ENCODE measurements around the gene SPATA45.
"Not testable (repeated sequence)": the region's sequence is repeated elsewhere in the genome, so short reads cannot be mapped to it uniquely, and the experiment has no call there.

The SPATA45 gene

DNA sequence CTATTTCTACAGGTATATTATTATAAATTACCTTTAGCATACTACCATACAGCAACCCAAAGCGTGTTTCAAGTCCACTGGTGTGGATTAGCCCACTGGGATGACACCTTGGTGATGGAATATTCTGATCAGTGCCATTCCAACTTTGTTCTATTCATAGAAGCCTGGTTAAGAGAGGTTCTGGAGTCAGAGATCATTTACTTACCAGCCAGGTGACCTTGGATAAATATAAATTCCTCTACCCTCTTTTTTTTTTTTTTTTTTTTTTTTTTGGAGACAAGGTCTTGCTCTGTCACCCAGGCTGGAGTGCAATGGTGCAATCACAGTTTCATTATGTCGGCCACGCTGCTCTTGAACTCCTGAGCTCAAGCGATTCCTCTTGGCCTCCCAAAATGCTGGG, at the start of gene SPATA45:
Gene SPATA45, minus strand, starts transcription at position 101 of the 400 bp plus-strand sequence. CDS start 11,500 bp downstream, outside the sequence.
- DNase-seq = no peak

GRCh38 chr1:212892108-212892507, 44.7 kb upstream of the SPATA45 start:
- no peak for DNase-seq

DNA sequence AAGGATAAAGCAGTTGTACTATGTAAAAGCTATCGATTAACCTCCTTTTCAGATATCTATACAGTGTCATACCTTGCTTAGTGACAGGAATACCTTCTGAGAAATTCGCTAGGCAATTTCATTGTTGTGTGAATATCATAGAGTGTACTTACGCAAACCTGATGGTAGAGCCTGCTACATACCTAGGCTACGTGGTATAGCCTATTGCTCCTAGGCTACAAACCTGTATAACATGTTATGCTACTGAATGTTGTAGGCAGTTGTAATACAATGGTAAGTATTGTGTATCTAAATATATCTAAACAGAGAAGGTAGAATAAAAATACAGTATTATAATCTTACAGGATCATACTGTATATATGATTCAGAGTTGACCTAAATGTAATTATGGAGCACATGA, 37.1 kb upstream of the SPATA45 start:
- DNase-seq = no peak

DNA sequence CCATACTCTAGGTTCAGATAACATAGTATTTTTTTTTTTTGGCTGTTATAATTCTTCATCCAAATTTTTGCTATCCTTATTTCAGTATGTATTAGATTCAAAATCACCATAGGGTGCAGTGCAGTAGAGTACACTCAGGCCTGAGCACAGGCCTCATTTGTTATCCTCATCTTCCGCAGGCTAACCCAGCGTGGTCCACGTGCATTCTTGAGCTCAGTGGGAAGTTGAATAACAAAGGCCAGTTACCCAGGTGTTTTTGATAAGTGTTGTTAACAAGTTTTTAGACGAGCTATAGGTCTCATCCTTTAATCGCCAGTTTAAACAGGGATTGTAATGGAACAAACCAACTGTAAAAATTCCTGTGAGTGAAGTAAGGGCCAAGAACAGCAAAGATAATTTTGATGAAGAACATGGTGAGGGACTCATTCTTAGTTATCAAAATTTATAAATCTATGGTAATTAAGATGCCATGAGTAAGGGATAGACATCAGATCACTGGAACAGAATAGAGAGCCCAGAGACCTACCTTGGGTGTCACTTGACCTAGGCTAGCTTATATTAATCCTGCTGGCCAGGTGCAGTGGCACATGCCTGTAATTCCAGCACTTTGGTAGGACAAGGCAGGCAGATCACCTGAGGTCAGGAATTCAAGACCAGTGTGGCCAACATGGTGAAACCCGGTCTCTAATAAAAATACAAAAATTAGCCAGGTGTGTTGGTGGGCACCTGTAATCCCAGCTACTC, 32.7 kb upstream of the SPATA45 start:
- no peak for DNase-seq

GRCh38 chr1:212878418-212878817, 31.0 kb upstream of the SPATA45 start:
- no peak for DNase-seq

- DNase-seq = no peak
These were observed 26.1 kb upstream of the SPATA45 start for GRCh38 chr1:212873518-212873917.

DNA sequence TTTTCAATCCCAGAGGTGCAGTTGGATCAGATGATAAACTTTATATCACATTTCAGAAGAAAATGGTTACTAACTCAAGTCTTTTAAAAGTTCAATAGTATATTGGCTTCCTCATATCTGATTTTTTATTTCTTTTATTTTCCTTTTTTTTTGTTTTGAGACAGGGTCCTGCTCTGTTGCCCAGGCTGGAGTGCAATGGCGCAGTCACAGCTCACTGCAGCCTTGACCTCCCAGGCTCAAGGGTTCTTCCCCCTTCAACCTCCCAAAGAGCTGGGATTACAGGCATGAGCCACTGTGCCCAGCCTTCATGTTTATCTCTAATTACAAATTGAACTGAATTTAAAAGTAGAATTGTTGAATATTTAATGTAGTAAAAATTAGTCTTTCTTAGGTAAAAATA, 24.5 kb upstream of the SPATA45 start:
- no peak for DNase-seq

- no peak for DNase-seq
These were observed 19.7 kb upstream of the SPATA45 start for GRCh38 chr1:212867192-212867591.

DNA sequence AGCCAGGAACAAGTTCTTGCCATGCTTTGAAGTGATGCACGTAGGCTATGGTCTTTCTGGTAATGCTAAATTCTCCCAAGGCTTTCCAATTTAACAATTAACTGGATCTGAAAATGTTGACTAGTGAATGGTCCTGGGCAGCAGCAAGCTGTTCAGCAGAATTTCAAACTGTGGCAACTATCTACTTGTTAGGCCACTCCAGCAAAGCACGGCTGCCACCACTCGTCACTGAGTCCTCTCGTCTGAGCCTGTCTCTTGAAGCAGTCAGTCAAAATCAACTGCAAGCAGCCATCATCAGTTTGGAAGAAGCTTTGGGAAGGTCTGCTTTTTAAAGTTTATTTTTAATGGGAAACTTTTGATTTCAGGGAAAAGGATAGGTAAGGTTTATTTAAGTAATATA, 16.8 kb upstream of the SPATA45 start:
- DNase-seq = no peak

DNA sequence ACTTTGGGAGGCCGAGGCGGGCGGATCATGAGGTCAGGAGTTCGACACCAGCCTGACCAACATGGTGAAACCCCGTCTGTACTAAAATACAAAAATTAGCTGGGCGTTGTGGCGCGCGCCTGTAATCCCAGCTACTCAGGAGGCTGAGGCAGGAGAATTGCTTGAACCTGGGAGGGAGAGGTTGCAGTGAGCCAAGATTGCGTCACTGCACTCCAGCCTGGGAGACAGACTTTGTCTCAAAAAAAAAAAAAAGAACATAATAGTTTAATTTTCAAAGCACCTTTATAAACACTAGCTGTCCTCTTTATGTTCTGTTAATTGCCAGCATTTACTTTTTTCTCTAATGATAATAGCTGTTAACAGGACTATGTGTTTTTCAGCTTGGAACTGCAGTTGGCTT, 15.9 kb upstream of the SPATA45 start:
- DNase-seq = not testable (repeated sequence)

GRCh38 chr1:212862111-212862690, 14.8 kb upstream of the SPATA45 start:
- DNase-seq = no peak

- no peak for DNase-seq
These were observed 13.5 kb upstream of the SPATA45 start for GRCh38 chr1:212860713-212861581.

GRCh38 chr1:212858461-212859265, 11.2 kb upstream of the SPATA45 start:
- DNase-seq = peak in 1 of 2 experiments; percentile 1

DNA sequence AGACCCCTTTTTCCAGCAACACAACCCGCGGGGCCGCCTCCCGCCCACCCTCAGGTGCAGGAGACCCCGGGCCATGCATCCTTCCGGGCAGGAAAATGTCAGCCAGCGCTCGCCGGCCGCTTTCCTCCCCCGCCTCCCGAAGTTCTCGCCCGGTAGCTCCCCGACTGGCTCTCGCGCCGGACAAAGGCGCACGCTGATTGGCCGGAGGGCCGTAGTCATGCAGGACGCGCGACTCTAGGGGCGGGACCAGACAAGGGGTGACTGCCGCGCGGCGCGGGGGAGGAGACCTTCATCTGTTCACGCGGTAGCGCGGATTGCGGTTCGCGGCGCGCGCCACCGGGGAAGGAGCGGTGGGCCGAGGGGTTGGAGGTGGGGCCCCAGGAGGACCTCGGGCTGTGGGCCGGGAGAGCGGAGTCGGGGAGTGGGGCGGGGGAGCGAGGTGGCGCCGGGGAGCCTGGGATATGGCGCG, 10.6 kb upstream of the SPATA45 start, which contains the start of gene FLVCR1:
Gene FLVCR1, plus strand, starts transcription at position 284 of the 469 bp plus-strand sequence. Its CDS starts 178 bp downstream, at position 462.
- peak; percentile 76 to 94 for DNase-seq

DNA sequence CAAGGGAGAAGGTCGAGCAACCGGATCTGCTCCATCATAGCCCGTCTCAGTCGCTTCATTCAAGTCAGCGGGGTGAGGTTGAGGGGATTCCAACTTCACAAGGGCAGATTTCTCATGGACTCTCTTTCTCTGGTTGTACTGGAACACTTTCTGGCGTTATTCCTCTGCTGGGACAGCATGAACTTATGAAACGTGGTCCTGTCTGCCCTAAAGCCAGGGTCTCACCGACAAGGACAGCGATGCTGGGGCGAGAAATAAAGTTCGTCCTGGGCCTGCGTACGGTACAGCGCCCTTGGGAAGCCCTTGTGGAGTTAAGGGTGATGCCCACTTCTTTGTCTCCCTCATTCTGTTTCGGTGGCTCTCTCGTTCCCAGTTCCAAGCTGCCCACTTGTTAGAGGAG, 9.3 kb upstream of the SPATA45 start:
- no peak for DNase-seq

DNA sequence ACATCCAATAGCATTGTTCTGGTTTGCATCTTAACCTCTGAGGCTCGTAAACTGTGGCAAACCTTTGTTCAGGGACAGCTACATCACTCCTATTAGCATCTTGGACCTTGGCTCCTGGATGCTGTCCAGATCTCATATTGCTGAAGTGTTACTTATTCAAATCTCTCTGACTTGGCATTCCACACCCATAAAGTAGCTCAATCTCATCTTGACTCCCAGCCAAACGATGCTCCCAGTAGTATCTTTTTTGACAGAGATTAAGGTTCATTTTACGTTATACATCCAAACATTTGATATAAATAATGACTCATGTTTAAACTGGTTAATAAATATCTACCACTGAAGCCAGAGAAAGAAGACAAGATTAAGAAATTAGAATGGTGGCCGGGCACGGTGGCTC, 6.2 kb upstream of the SPATA45 start:
- DNase-seq = no peak

GRCh38 chr1:212852105-212852688, 4.7 kb upstream of the SPATA45 start:
- no peak for DNase-seq

- DNase-seq = not testable (repeated sequence)
These were observed 2.9 kb downstream of the SPATA45 start for GRCh38 chr1:212844521-212844920.

DNA sequence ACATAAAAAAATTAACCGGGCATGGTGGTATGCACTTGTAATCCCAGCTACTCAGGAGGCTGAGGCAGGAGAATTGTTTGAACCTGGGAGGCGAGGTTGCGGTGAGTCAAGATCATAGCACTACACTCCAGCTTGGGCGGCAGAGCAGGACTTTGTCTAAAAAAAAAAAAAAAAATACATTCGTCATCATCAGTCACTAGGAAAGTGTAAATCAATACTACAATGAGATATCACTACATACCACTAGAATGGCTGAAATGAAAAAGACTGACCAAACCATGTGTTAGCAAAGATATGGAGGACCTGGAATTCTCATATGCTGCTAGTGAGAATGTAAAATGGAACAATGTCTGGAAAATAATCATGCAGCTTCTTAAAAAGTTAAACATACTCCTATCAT, 9.3 kb downstream of the SPATA45 start:
- no peak for DNase-seq

DNA sequence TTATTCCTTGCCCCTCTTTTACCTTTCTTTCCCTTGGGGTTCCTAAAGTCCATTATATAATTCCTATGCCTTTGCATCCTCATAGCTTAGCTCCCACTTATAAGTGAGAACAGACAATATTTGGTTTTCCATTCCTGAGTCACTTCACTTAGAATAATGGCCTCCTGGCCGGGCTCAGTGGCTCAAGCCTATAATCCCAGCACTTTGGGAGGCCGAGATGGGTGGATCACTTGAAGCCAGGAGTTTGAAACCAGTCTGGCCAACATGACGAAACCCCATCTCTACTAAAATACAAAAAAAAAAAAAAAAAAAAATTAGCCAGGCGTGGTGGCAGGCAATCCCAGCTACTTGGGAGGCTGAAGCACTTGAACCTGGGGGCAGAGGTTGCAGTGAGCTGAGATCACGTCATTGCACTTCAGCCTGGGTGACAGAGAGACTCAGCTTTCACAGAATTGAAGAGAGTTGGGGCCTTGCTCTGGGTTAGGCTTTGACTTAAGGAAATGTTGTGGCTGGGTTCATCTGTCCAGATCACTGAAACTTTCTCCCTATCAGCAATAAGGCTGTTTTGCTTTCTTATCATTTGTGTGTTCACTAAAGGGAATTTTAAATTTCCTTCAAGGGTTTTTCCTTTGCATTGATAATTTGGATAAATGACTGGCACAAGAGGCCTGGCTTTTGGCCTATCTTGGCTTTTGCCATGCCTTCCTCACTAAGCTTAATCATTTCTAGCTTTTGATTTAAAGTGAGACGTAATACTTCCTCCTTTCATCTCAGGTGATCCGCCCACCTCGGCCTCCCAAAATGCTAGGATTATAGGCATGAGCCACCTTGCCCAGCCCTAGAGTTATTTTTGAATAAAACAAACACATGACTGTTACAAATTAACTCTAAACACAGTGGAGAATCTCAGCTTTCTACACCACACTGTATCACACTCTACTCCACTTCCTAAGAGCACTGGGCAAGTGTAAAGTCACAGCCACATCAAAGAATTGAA, 13.9 kb downstream of the SPATA45 start:
- DNase-seq = not testable (repeated sequence)

DNA sequence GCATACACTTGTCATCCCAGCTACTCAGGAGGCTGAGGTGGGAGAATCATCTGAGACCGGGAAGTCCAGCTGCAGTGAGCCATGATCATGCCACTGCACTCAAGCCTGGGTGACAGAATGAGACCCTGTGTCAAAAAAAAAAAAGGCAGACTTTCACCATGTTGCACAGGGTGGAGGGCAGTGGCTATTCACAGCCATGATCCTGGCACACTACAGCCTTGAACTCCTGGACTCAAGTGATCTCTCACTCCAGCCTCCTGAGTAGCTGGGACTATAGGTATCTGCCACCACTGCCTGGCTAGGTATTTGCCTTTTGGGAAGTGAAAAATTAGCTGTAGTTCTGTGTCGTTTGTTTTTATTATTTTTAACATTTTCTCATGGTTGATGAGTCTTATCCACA, 19.1 kb downstream of the SPATA45 start:
- DNase-seq = no peak
